IMR-90 (cell line): ENCODE results near the gene CCDC167. TPM values are rescaled to one million over a fixed set of nuclear protein-coding genes. Genes with fewer than 3 reads are reported as not detected.

Experiments used
- ATAC-seq: fragments of 200-7000 bp; cut with Tn5 transposase; 2 replicates; pipeline ENCODE4 v1.9.1; 2020; ENCODE audit warnings: low read depth, mild to moderate bottlenecking, moderate library complexity
- BruUV-seq: library from RNA; stranded (reverse); fragments of 400-500 nt; replicated peaks from 2 replicates; lab custom pipeline; 2021; lab: Mats Ljungman, UMichigan
- CTCF ChIA-PET: fragments of 300-600 bp; formaldehyde crosslinking; extraction: SDS; loops from one replicate; lab custom pipeline; 2021; ENCODE audit warnings: antibody characterized with exemption; lab: Yijun Ruan, JAX
- POLR2A ChIA-PET: fragments of 300-600 bp; sonication (Branson Sonifier 250); formaldehyde crosslinking; loops from one replicate; lab custom pipeline; 2022; ENCODE audit warnings: antibody characterized with exemption; ENCODE audit not compliant: unreplicated experiment; lab: Charles Lee
- DNase-seq: peaks from one replicate; pipeline ENCODE4 v3.0.0; 2013
- H2AFZ ChIP-seq: replicated peaks from 2 replicates; pipeline ENCODE3; 2013; ENCODE audit warnings: low read length, mild to moderate bottlenecking; ENCODE audit not compliant: poor library complexity
- H2AK5ac ChIP-seq: 2 replicates; pipeline ENCODE4 v1.6.1; 2013; ENCODE audit warnings: low read depth, low read length, inconsistent platforms
- H2AK9ac ChIP-seq: replicated peaks from 2 replicates; pipeline ENCODE3; 2013; ENCODE audit warnings: mild to moderate bottlenecking, low read depth, low read length, moderate library complexity; ENCODE audit not compliant: poor library complexity
- H2BK120ac ChIP-seq: 2 replicates; pipeline ENCODE4 v1.6.1; 2013; ENCODE audit warnings: low read depth, low read length, inconsistent platforms
- H2BK15ac ChIP-seq: 3 replicates; pipeline ENCODE4 v1.6.1; 2013; ENCODE audit warnings: low read depth, low read length, inconsistent platforms
- H2BK20ac ChIP-seq: 2 replicates; pipeline ENCODE4 v1.6.1; 2013; ENCODE audit warnings: low read depth, mild to moderate bottlenecking, inconsistent platforms, low read length, moderate library complexity
- H2BK5ac ChIP-seq: 2 replicates; pipeline ENCODE4 v1.6.1; 2013; ENCODE audit warnings: mild to moderate bottlenecking, low read depth, low read length, inconsistent platforms; ENCODE audit not compliant: poor library complexity, severe bottlenecking
- H3K14ac ChIP-seq: replicated peaks from 2 replicates; pipeline ENCODE4 v1.6.1; 2013; ENCODE audit warnings: low read depth, low read length, inconsistent platforms
- H3K18ac ChIP-seq: 2 replicates; pipeline ENCODE4 v1.6.1; 2013; ENCODE audit warnings: low read depth, low read length, control low read depth
- H3K23ac ChIP-seq: 2 replicates; pipeline ENCODE4 v1.6.1; 2013; ENCODE audit warnings: low read depth, low read length, inconsistent platforms
- H3K27ac ChIP-seq: 2 replicates; pipeline ENCODE4 v1.5.1; 2013; ENCODE audit warnings: mild to moderate bottlenecking, control low read depth, low read length; ENCODE audit not compliant: insufficient read depth
- H3K27me3 ChIP-seq: 2 replicates; pipeline ENCODE4 v1.6.1; 2013; ENCODE audit warnings: low read length; ENCODE audit not compliant: control insufficient read depth, insufficient read depth
- H3K36me3 ChIP-seq: 2 replicates; pipeline ENCODE4 v1.6.1; 2013; ENCODE audit warnings: low read length, mixed read lengths; ENCODE audit not compliant: control insufficient read depth, insufficient read depth
- H3K4ac ChIP-seq: 2 replicates; pipeline ENCODE4 v1.6.1; 2013; ENCODE audit warnings: low read depth, low read length, inconsistent platforms
- H3K4me1 ChIP-seq: 2 replicates; pipeline ENCODE4 v1.6.1; 2013; ENCODE audit warnings: low read length, mixed read lengths; ENCODE audit not compliant: control insufficient read depth, insufficient read depth
- H3K4me2 ChIP-seq: 2 replicates; pipeline ENCODE4 v1.6.1; 2013; ENCODE audit warnings: low read depth, mild to moderate bottlenecking, control low read depth, low read length, moderate library complexity
- H3K4me3 ChIP-seq: 2 replicates; pipeline ENCODE4 v1.5.1; 2013; ENCODE audit warnings: low read depth, mild to moderate bottlenecking, control low read depth, low read length, moderate library complexity; ENCODE audit not compliant: insufficient read depth
- H3K56ac ChIP-seq: 2 replicates; pipeline ENCODE4 v1.6.1; 2013; ENCODE audit warnings: low read length, inconsistent platforms; ENCODE audit not compliant: insufficient read depth; ENCODE audit errors: extremely low read depth
- H3K79me1 ChIP-seq, 2 experiments: 2 replicates each; pipeline ENCODE4 v1.6.1; 2013; ENCODE audit warnings: low read length in 2 of 2, inconsistent platforms in 1 of 2, low read depth in 1 of 2
- H3K9ac ChIP-seq: 2 replicates; pipeline ENCODE4 v1.6.1; 2013; ENCODE audit warnings: low read depth, low read length, control low read depth
- H3K9me1 ChIP-seq: 2 replicates; pipeline ENCODE4 v1.6.1; 2013; ENCODE audit warnings: low read length, inconsistent platforms; ENCODE audit not compliant: insufficient read depth
- H3K9me3 ChIP-seq: 2 replicates; pipeline ENCODE4 v1.6.1; 2013; ENCODE audit warnings: low read length; ENCODE audit not compliant: control insufficient read depth, insufficient read depth
- H4K20me1 ChIP-seq: 2 replicates; pipeline ENCODE4 v1.6.1; 2013; ENCODE audit warnings: low read length, inconsistent platforms; ENCODE audit not compliant: insufficient read depth
- H4K5ac ChIP-seq: 2 replicates; pipeline ENCODE4 v1.6.1; 2013; ENCODE audit warnings: mild to moderate bottlenecking, low read depth, low read length, control low read depth
- H4K8ac ChIP-seq, 2 experiments: 2 replicates each; pipeline ENCODE4 v1.6.1; 2013; ENCODE audit warnings: low read depth in 2 of 2, low read length in 2 of 2, control low read depth in 1 of 2, inconsistent platforms in 1 of 2
- H4K91ac ChIP-seq: 2 replicates; pipeline ENCODE4 v1.6.1; 2013; ENCODE audit warnings: low read depth, low read length, inconsistent platforms; ENCODE audit not compliant: insufficient read depth
- CHD1 ChIP-seq: IDR thresholded peaks from 2 replicates; pipeline ENCODE4 v1.6.1; 2012; ENCODE audit warnings: low read depth, low read length, improper control_type of control experiment
- RCOR1 ChIP-seq: IDR thresholded peaks from 2 replicates; pipeline ENCODE4 v1.6.1; 2012; ENCODE audit warnings: mild to moderate bottlenecking, low read length, improper control_type of control experiment; ENCODE audit not compliant: insufficient replicate concordance
- RFX5 ChIP-seq: IDR thresholded peaks from 2 replicates; pipeline ENCODE4 v1.8.0; 2012; ENCODE audit warnings: low read depth, mild to moderate bottlenecking, low read length, moderate library complexity
- WGBS, 2 experiments: methylation state at CpG; one replicate each; pipeline versions ENCODE4 v1.1.5 to v1.1.7; 2013; ENCODE audit warnings: missing lambda C conversion rate in 2 of 2; ENCODE audit not compliant: insufficient read length in 1 of 2; ENCODE audit errors: extremely low coverage in 2 of 2; 5-methylcytosine and 5-hydroxymethylcytosine counted together
- dilution Hi-C: fragments of 300-500 bp; cut with HindIII; formaldehyde crosslinking; loops from one replicate; pipeline ENCODE4 v1.14.3; 2018; ENCODE audit warnings: low sequenced_read_pairs; ENCODE audit not compliant: unreplicated experiment
- in situ Hi-C: fragments of 300-500 bp; cut with MboI; formaldehyde crosslinking; loops from 3 replicates; pipeline ENCODE4 v1.14.3; 2019; ENCODE audit warnings: low sequenced_read_pairs, inconsistent platforms, mixed read lengths
- intact Hi-C: fragments of 100-400 bp; cut with micrococcal nuclease; formaldehyde crosslinking; loops from 2 replicates; pipeline ENCODE4 v1.10.0; 2022
- polyA plus RNA-seq, 3 experiments: library from polyadenylated mRNA; depleted of rRNA; stranded (reverse); fragments of >200 nt; gene quantifications; 2 replicates each; pipeline ENCODE4 v1.2.3, GENCODE V29; 2012; ENCODE audit warnings: low replicate concordance in 1 of 3
- total RNA-seq: library from RNA; depleted of rRNA; stranded (reverse); fragments of >200 nt; gene quantifications from 2 replicates; pipeline ENCODE4 v1.2.3, GENCODE V29; 2012

CCDC167 gene
- total and polyA plus RNA-seq, 2 of the 4 experiments (the other 2 are of a cell fraction): 35.8 to 96.8 TPM

DNA sequence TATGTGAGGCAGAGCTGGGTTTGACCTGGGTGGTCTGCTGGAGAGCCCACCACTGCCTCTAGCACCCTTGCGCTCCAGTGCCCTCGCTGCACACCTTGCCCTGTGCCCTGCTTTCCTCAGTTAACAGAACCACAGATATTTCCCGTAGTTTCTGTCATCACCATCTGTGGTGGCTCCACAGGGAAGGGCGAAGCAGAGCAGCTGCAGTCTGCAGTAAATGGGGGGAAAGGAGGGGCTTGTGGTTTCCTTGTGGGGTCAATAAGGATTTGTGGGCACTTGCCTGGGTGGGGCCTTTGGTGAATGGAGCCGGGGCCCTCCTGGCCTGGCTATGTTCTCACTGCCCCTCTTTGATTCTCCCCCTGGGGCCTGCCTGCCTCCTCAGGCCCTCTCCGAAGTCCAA lies 21.2 kb upstream of the CCDC167 start:
- POLR2A ChIA-PET: no interaction called here
- TF ChIP-seq RFX5 (no peak), CHD1 (no peak), RCOR1 (no peak)
- BruUV-seq: no TSS peak
- peaks cover 2% of the 10 kb centered on the region; the same call in 1 of the 2 replicates for H3K9me3 ChIP-seq
- no peaks in the 10 kb centered on the region for H3K36me3 ChIP-seq
- H2BK120ac ChIP-seq: no peak overlapping the region
- in situ Hi-C loops: no loop called here
- no peak overlapping the region for H3K4me2 ChIP-seq
- no CpG with 5 or more reads among the region's 6 CpGs for WGBS, 2 experiments
- ATAC-seq (no peak), DNase-seq (no peak)
- no peak overlapping the region for H3K4me3 ChIP-seq
- intact Hi-C loops: no loop called here
- H3K4ac ChIP-seq: no peak overlapping the region
- H4K20me1 ChIP-seq: peaks cover 16% of the 10 kb centered on the region
- H3K14ac ChIP-seq: no peak overlapping the region
- dilution Hi-C loops: no loop called here
- H4K5ac ChIP-seq: no peak overlapping the region
- H2AFZ ChIP-seq: no peak overlapping the region
- H2BK5ac ChIP-seq: no peak overlapping the region
- no peak overlapping the region for H3K56ac ChIP-seq
- peaks cover 37% of the 10 kb centered on the region for H3K27me3 ChIP-seq
- no peak overlapping the region for H3K27ac ChIP-seq
- no peak overlapping the region for H4K8ac ChIP-seq
- no peak overlapping the region for H2BK20ac ChIP-seq
- H2AK9ac ChIP-seq: no peak overlapping the region
- peaks cover 5% of the 10 kb centered on the region for H3K4me1 ChIP-seq
- CTCF ChIA-PET: no interaction called here
- H3K18ac ChIP-seq: no peak overlapping the region
- no peak overlapping the region for H2AK5ac ChIP-seq
- H3K9me1 ChIP-seq: peaks cover 9% of the 10 kb centered on the region
- H3K79me1 ChIP-seq: no peaks in the 10 kb centered on the region
- H3K9ac ChIP-seq: no peak overlapping the region
- no peak overlapping the region for H2BK15ac ChIP-seq
- no peak overlapping the region for H3K23ac ChIP-seq
- H4K91ac ChIP-seq: no peak overlapping the region
